AG09309 (cell line): Measurements from ENCODE around the gene ITPR2.

ENCODE experiments used
- DNase-seq: peaks from one replicate; pipeline ENCODE4 v3.0.0-alpha.2; 2010; ENCODE audit warnings: low read depth
- H3K4me3 ChIP-seq: 2 replicates; pipeline ENCODE4 v1.5.1; 2011; ENCODE audit warnings: mild to moderate bottlenecking, low read depth, low read length, moderate library complexity; ENCODE audit not compliant: control insufficient read depth
- CTCF ChIP-seq: IDR thresholded peaks from 2 replicates; pipeline ENCODE4 v1.5.1; 2011; ENCODE audit warnings: mild to moderate bottlenecking, low read depth, low read length, inconsistent platforms; ENCODE audit not compliant: insufficient read depth, control insufficient read depth; ENCODE audit errors: missing control alignments

Gene ITPR2

GRCh38 chr12:26658991-26659390 is 174.0 kb downstream of the ITPR2 start:
- no peak overlapping the region for H3K4me3 ChIP-seq
- DNase-seq, result peak; percentile 77
- no peak for TF ChIP-seq CTCF

GRCh38 chr12:26654623-26655022 is 178.4 kb downstream of the ITPR2 start:
- TF ChIP-seq CTCF, result no peak
- DNase-seq, result no peak

GRCh38 chr12:26651566-26652188 is 181.3 kb downstream of the ITPR2 start:
- no peak for DNase-seq
- H3K4me3 ChIP-seq, result no peak overlapping the region
- TF ChIP-seq CTCF, result peak; percentile 79

More at GRCh38 chr12:26654623-26655022, 178.4 kb downstream of the ITPR2 start:
- no peak overlapping the region for H3K4me3 ChIP-seq

GRCh38 chr12:26651036-26651435 is 182.0 kb downstream of the ITPR2 start:
- no peak overlapping the region for H3K4me3 ChIP-seq
- no peak for DNase-seq
- TF ChIP-seq CTCF, result no peak

- no peak overlapping the region for H3K4me3 ChIP-seq
- TF ChIP-seq CTCF, result no peak
- DNase-seq, result no peak
Measured at GRCh38 chr12:26648999-26649398, 184.0 kb downstream of the ITPR2 start.

- peak; percentile 74 for DNase-seq
- H3K4me3 ChIP-seq, result no peak overlapping the region
- TF ChIP-seq CTCF, result no peak
Measured at GRCh38 chr12:26648584-26648983, 184.4 kb downstream of the ITPR2 start.
